GM19099 (cell line): Measurements from ENCODE around the gene CCL4.

Experiments
- POLR2A ChIP-seq: IDR thresholded peaks from 3 replicates; pipeline ENCODE4 v1.6.1; 2011; ENCODE audit warnings: low read depth; ENCODE audit not compliant: insufficient read length; ENCODE audit errors: extremely low read depth

The CCL4 gene

DNA sequence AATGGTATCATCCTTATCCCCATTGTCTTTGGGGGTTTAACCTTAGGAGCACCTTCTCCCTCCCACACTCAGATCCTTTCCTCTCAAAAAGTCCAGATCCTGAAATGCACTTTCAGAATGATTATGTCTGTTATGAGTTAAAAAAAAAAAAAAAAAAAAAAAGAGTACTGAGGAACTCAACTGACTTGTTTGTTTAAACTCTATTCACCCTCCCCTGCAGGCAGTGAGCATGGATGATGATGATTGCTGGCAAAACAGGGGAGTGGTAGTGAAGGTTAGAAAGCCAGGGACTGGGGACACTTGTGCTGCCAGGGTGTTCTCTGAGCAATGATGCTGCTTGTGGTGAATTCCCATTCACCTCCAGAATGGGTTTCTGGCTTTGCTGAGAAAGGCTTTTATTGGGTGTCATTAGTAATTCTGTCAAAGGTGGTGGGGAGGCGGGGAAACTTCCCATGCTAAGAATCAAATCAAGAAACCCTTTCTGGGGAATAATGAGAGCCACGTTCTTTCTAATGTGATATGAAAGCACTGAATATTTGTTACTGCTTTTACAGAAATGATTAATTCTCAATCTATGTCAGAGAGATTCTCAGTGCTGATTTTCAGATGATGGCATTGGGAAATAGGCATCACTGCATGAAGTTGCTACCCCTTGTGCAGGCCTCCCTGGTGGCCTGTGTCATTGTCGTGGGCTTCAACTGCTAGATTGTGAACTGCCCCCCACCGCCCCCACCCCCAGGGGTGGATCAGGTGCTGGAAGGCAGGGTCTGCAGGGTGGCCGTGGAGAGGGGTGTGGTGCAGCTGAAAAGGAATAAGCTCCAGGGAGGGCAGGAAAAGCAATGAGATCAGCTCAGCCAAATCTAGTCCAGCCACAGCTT is 14.1 kb downstream of the CCL4 start:
- no peak for TF ChIP-seq POLR2A

DNA sequence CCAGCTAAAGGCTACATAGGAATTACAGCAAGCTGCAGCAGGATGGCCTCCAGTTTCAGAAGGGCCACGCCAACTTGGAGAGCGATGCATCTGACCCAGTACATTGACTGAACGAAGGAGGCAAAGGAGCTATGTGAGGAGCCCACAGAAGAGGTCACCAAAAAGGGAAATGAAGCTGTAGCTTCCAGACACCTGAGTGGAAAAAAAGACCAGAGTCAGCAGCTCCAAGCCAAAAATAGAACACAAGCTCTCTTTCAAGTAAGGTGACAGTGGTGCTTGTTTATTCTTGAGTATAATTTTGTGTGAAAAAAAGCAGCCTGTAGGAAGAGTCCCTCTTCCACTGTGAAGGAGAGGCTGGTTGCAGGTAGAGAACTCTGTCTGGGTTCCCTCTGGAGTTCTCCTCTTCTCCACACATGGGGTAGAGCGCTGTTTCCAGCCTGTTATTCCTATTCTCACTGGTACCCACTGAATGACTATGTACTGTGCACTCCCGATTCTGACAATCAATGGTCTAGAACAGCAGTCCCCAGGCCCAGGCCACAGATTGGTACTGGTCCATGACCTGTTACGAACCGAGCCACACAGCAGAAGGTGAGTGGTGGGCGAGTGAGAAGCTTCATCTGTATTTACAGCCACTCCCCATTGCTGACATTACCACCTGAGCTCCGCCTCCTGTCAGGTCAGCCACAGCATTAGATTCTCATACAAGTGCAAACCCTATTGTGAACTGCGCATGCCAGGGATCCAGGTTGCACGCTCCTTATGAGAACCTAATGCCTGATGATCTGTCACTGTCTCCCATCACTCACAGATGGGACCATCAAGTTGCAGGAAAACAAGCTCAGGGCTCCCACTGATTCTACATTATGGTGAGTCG is 15.1 kb downstream of the CCL4 start:
- no peak for TF ChIP-seq POLR2A

DNA sequence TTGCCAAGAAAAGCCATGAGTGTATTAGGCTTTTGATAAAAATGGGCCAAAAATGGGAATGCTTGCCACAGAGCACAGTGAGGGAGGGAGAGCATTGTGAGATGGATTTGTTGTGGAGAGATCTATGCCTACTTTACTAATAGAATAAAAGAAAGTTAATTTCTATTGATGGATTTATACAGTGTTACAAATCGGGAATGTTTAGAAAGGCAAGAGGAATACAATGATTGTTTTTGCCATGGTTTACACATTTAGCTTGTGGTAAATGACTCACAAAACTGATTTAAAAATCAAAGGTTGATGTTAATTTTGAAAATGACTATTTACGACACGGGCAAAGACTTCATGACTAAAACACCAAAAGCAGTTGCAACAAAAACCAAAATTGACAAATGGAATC is 16.6 kb downstream of the CCL4 start:
- TF ChIP-seq POLR2A, result no peak

DNA sequence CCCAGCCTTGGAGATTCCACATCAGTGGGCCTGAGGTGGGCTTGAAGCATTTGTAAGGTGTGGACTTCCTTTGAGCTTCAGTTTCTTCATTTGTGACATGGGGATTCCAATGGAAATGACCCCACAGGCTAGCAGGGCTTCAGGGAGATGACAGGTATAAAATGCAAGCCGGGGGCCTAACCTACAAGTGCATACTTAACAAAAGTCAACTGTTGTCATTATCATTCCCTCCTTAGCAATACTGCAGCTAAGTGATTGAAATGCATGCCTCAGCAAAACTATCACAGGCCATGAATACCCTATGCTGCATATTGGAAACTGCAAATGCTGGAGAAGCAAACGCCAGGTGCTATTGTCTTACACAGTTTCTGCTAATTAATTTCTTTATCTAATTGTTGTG is 19.8 kb downstream of the CCL4 start:
- TF ChIP-seq POLR2A, result no peak

DNA sequence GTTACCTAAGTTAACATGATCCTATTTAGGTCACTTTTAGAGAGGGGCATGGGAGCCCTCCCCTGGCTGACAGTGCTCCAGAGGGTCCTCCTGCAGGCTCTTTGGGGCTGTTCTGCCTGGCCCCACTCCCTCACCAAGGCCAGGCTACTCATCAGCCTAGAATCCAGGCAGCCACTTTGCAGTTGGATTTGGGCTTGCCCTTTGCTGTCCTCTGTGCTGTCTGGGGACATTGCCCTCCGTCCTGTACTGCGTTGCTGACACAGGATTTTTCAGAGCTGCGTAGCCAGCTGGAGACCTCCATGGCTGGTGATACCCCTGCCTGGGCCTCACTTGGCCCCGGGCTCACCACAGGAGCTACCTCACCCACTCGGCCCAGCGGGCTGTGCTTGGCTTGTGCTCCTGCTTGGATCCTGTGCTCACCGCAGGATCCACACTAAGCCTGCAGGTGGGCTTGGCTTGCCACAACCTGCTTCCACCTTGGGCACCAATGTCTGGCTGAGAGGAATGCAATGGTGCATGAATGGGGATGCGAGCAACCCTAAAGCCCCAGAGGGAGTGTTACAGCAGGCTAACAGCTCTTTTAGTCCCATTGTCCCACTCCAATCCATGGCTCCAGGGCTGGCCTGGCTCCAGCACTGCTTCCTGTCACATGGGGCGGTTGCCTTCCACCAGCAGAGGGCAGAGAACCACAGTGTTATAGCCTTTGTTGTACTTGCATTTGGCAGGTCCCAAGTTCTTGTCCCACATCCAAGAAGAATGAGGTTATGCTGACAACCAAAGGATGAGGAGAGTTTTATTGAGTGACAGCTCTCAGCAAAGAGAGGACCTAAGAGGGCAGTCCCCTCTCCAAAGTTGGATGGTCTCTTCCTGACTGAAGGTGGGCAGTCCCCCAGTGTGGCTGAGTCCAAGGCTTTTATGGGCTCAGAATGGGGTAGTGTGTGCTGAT is 21.5 kb downstream of the CCL4 start:
- no peak for TF ChIP-seq POLR2A

DNA sequence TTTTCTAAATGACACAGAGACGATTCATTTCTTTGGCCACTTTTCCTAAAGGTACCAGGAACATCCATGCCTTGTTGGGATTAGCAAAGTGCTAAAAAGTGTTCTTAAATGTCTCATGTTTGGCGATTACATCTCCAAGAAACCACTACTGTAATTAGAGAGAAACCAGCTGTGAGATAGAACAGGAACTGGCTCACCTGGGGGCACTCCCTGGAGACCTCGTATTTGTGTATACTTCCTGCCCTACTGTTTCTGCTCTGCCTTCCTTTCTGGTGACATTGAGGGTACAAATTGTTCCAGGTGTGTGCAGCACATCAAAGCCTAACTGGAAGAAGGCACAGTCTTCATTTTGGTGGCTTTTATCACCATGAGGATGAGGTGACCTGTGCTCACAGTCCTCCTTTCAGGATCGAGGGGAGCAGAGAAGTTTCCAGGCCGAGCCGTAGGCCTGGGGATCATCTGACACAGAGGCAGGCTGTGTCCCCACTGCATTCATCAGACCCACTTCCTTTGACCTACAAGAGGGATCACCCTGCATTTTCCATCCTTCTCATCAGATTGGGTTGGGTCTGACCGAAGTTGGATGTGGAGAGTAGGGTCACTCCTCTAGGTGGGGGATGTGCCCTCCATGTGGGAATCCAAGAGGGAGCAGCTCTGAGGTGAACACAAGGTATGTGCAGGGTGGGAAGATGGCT is 23.7 kb downstream of the CCL4 start:
- no peak for TF ChIP-seq POLR2A

DNA sequence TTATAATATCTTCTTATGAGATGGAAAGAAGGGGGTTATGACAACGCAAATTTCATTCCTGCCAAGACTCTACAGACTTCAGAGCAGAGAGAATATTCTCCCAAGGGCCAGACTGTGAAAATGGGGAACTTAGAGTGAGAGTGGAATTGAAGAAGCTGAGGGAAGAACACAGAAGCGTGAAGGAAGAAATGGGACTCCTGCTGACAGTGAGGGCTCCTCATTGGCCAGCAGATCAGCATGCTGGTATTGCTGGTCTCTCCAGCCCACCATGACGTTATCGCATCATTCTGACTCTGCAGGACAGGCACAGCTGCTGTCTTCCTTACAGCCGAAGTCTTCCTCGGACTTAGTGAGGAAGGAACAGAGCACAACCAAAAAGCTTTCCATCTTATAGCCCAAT is 24.3 kb downstream of the CCL4 start:
- no peak for TF ChIP-seq POLR2A

DNA sequence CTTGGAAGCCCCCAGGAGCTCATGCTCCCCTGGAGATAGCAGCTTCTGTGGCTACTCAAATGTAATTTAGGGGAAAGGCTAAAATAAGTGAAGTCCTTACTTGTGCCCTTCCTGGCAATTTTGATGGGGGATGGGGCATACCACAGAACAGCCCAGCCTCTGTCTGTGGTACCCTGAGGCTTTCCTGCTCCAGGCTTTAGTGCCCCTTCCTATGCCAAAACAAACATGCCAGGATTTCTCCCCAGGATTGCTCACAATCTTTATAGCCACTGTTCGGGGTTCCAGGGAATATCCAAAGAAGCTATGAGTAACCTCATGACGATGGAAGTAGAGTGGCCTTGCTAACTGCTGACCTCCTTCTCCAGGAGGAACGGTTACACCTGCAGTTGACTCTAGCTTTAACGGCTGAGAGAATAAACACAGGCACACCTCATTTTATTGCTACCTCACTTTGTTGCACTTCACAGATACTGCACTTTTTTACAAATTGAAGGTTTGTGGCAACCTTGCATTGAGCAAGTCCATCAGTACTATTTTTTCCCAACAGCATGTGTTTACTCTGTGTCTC is 24.9 kb downstream of the CCL4 start:
- TF ChIP-seq POLR2A, result no peak

DNA sequence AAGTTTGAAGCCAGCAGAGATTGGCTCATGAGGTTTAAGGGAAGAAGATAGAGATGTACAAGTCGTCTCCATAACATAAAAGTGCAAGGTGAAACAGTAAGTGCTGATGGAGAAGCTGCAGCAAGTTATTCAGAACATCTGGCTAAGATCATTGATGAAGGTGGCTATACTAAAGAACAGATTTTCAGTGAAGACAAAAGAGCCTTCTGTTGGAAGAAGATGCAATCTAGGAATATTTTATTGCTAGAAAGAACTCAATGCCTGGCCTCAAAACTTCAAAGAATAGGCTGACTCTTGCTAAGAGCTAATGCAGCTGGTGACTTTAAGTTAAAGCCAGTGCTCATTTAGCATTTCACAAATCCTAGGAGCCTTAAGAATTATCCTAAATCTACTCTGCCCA is 26.0 kb downstream of the CCL4 start:
- TF ChIP-seq POLR2A, result no peak

DNA sequence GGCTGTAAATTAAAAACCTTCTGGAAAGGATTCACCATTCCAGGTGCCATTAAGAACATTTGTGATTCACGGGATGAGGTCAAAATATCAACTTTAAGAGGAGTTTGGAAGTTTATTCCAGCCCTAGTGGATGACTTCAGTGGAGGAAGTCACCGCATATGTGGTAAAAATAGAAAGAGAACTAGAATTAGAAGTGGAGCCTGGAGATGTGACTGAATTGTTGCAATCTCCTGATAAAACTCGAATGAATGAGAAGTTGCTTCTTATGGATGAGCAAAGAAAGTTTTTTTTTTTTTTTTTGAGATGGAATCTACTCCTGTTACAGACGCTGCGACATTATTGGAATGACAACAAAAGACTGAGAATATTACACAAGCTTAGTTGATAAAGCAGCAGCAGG is 26.7 kb downstream of the CCL4 start:
- TF ChIP-seq POLR2A, result no peak

DNA sequence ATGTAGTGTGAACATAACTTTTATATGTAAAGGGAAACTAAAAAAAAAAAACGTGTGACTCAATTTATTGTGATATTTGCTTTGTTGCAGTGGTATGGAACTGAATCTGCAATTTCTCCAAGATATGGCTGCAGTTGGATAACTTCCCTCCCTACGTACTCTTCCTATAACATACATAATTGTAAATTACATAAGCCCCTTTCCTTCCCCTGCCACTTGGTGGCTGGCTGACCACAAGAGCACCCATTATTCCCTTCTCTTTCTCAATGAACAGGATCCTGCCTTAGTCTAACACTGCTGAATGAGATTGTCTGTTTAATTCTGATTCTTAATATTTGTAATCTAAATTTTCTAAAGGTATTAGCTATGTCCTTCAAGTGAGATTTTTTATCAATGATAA is 27.8 kb downstream of the CCL4 start:
- no peak for TF ChIP-seq POLR2A

DNA sequence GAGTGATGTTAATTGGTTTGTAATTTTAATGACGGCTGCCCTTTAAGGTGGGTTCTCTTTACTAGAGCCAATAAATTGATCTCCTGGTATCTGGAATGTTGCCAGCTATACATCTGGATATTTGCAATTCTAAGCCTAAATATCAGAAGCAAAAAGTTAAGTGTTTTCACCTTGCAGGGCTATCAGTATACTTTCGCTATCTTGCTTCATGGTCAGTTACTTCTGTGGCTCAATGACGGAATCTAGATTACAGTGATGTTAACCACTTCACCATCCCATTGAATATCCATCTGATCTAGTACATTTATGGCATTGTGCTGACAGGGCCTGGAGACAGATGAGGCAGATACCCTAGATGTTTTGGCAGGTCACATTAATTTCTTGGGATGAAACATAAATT is 28.3 kb downstream of the CCL4 start:
- TF ChIP-seq POLR2A, result no peak

DNA sequence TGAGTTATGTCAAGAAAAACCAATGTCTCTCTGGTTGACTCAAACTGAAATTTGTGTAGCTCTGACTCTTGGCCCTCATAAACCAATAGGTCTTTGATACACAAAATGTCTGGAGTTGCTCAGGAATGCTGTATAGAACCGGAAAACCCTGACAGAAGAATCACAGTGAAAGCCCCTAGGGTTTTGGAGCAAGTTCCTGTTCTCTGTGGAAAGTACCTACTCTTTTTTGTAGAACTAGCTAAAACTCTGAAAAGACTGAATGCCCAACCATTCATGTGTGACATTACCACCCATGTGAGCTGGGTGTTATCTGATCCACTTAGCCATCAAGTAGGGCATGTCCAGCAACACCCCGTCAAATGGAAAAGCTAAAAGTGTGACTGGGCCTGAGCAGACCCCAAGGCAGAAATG is 28.8 kb downstream of the CCL4 start:
- TF ChIP-seq POLR2A, result no peak

DNA sequence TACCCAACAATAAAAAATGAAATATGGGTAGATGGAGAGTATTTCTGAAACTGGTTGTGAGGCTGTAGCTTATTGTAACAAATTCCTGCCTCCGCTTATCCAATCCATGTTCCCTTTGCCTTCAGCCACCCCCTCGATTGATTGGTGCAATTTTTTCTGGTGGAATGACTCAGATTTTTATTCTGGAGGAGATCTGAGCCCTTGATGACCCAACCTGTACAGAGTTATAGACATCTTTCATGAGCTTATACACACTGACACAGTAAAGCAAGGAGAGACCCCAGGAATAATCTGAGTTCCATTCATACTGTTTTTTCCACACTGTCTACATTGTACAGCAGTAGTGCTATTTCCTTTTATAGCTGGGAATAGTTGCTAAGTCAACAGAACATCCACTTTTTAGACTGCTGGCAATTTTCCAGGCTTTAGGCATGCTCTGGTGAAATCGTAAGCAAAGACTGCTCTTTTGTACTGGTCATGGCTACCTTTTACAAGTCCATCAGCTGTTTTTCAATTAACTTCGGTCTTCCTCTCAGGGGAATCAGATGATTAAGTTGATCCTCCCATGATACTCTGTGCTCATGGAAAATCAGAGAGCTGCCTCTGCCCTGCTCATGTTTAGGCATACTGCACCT is 30.1 kb downstream of the CCL4 start:
- TF ChIP-seq POLR2A, result no peak

DNA sequence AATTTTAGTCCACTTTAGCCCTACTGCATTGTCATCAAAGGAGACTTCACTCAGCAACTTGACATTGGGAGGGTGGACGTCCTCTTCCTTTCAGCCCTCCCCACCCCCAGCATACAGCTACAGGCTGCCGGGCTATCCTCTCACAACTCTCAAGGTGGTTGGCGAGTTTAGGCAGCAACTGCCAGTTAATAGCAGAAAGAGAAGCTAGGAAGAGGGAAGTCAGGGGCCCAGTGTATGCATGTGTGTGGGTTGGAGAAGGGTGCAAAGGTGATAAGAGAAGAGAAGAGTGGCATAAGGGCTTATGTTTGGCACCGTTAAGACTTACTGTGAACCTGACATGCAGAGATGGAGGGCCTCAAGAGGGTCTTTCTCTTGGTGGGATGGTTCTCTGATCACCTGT is 31.8 kb downstream of the CCL4 start:
- TF ChIP-seq POLR2A, result no peak
